Ovary (tissue), 3 donors: ENCODE measurements around the gene DLL1.

ENCODE experiments used
- POLR2A ChIP-seq: fragments of 450-650 bp; IDR thresholded peaks from one replicate; pipeline ENCODE4 v1.6.1; 2017; ENCODE audit warnings: antibody characterized with exemption, mild to moderate bottlenecking, moderate library complexity
- TF ChIP-seq, protein P1 (sequence below), 3 donors: fragments of 450-650 bp in 2 of 3; fragments of 200-600 bp in 1 of 3; IDR thresholded peaks; one replicate each; pipeline versions ENCODE4 v1.5.1 to v1.8.0; 2016 to 2022; ENCODE audit warnings: antibody characterized with exemption in 3 of 3, mild to moderate bottlenecking in 1 of 3
- donor health status: DM: no; HTN: no; CAD: no.

GRCh38 chr6:170282512-170283158, 8.2 kb downstream of the DLL1 start:
- TF ChIP-seq, protein P1, sequence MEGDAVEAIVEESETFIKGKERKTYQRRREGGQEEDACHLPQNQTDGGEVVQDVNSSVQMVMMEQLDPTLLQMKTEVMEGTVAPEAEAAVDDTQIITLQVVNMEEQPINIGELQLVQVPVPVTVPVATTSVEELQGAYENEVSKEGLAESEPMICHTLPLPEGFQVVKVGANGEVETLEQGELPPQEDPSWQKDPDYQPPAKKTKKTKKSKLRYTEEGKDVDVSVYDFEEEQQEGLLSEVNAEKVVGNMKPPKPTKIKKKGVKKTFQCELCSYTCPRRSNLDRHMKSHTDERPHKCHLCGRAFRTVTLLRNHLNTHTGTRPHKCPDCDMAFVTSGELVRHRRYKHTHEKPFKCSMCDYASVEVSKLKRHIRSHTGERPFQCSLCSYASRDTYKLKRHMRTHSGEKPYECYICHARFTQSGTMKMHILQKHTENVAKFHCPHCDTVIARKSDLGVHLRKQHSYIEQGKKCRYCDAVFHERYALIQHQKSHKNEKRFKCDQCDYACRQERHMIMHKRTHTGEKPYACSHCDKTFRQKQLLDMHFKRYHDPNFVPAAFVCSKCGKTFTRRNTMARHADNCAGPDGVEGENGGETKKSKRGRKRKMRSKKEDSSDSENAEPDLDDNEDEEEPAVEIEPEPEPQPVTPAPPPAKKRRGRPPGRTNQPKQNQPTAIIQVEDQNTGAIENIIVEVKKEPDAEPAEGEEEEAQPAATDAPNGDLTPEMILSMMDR (IDR thresholded peaks at IDR 0.05): no peak
- TF ChIP-seq POLR2A: no peak
